IMR-90 (cell line): Measurements from ENCODE around the gene COMMD1. TPM values are rescaled to one million over a fixed set of nuclear protein-coding genes. Genes with fewer than 3 reads are reported as not detected.

Experiments
- ATAC-seq: fragments of 200-7000 bp; cut with Tn5 transposase; 2 replicates; pipeline ENCODE4 v1.9.1; 2020; ENCODE audit warnings: low read depth, mild to moderate bottlenecking, moderate library complexity
- BruUV-seq: library from RNA; stranded (reverse); fragments of 400-500 nt; replicated peaks from 2 replicates; lab custom pipeline; 2021; lab: Mats Ljungman, UMichigan
- CTCF ChIA-PET: fragments of 300-600 bp; formaldehyde crosslinking; extraction: SDS; loops from one replicate; lab custom pipeline; 2021; ENCODE audit warnings: antibody characterized with exemption; lab: Yijun Ruan, JAX
- POLR2A ChIA-PET: fragments of 300-600 bp; sonication (Branson Sonifier 250); formaldehyde crosslinking; loops from one replicate; lab custom pipeline; 2022; ENCODE audit warnings: antibody characterized with exemption; ENCODE audit not compliant: unreplicated experiment; lab: Charles Lee
- DNase-seq: peaks from one replicate; pipeline ENCODE4 v3.0.0; 2013
- H2AFZ ChIP-seq: replicated peaks from 2 replicates; pipeline ENCODE3; 2013; ENCODE audit warnings: low read length, mild to moderate bottlenecking; ENCODE audit not compliant: poor library complexity
- H2AK5ac ChIP-seq: 2 replicates; pipeline ENCODE4 v1.6.1; 2013; ENCODE audit warnings: low read depth, low read length, inconsistent platforms
- H2AK9ac ChIP-seq: replicated peaks from 2 replicates; pipeline ENCODE3; 2013; ENCODE audit warnings: mild to moderate bottlenecking, low read depth, low read length, moderate library complexity; ENCODE audit not compliant: poor library complexity
- H2BK120ac ChIP-seq: 2 replicates; pipeline ENCODE4 v1.6.1; 2013; ENCODE audit warnings: low read depth, low read length, inconsistent platforms
- H2BK15ac ChIP-seq: 3 replicates; pipeline ENCODE4 v1.6.1; 2013; ENCODE audit warnings: low read depth, low read length, inconsistent platforms
- H2BK20ac ChIP-seq: 2 replicates; pipeline ENCODE4 v1.6.1; 2013; ENCODE audit warnings: low read depth, mild to moderate bottlenecking, inconsistent platforms, low read length, moderate library complexity
- H2BK5ac ChIP-seq: 2 replicates; pipeline ENCODE4 v1.6.1; 2013; ENCODE audit warnings: mild to moderate bottlenecking, low read depth, low read length, inconsistent platforms; ENCODE audit not compliant: poor library complexity, severe bottlenecking
- H3K14ac ChIP-seq: replicated peaks from 2 replicates; pipeline ENCODE4 v1.6.1; 2013; ENCODE audit warnings: low read depth, low read length, inconsistent platforms
- H3K18ac ChIP-seq: 2 replicates; pipeline ENCODE4 v1.6.1; 2013; ENCODE audit warnings: low read depth, low read length, control low read depth
- H3K23ac ChIP-seq: 2 replicates; pipeline ENCODE4 v1.6.1; 2013; ENCODE audit warnings: low read depth, low read length, inconsistent platforms
- H3K27ac ChIP-seq: 2 replicates; pipeline ENCODE4 v1.5.1; 2013; ENCODE audit warnings: mild to moderate bottlenecking, control low read depth, low read length; ENCODE audit not compliant: insufficient read depth
- H3K27me3 ChIP-seq: 2 replicates; pipeline ENCODE4 v1.6.1; 2013; ENCODE audit warnings: low read length; ENCODE audit not compliant: control insufficient read depth, insufficient read depth
- H3K36me3 ChIP-seq: 2 replicates; pipeline ENCODE4 v1.6.1; 2013; ENCODE audit warnings: low read length, mixed read lengths; ENCODE audit not compliant: control insufficient read depth, insufficient read depth
- H3K4ac ChIP-seq: 2 replicates; pipeline ENCODE4 v1.6.1; 2013; ENCODE audit warnings: low read depth, low read length, inconsistent platforms
- H3K4me1 ChIP-seq: 2 replicates; pipeline ENCODE4 v1.6.1; 2013; ENCODE audit warnings: low read length, mixed read lengths; ENCODE audit not compliant: control insufficient read depth, insufficient read depth
- H3K4me2 ChIP-seq: 2 replicates; pipeline ENCODE4 v1.6.1; 2013; ENCODE audit warnings: low read depth, mild to moderate bottlenecking, control low read depth, low read length, moderate library complexity
- H3K4me3 ChIP-seq: 2 replicates; pipeline ENCODE4 v1.5.1; 2013; ENCODE audit warnings: low read depth, mild to moderate bottlenecking, control low read depth, low read length, moderate library complexity; ENCODE audit not compliant: insufficient read depth
- H3K56ac ChIP-seq: 2 replicates; pipeline ENCODE4 v1.6.1; 2013; ENCODE audit warnings: low read length, inconsistent platforms; ENCODE audit not compliant: insufficient read depth; ENCODE audit errors: extremely low read depth
- H3K79me1 ChIP-seq, 2 experiments: 2 replicates each; pipeline ENCODE4 v1.6.1; 2013; ENCODE audit warnings: low read length in 2 of 2, inconsistent platforms in 1 of 2, low read depth in 1 of 2
- H3K9ac ChIP-seq: 2 replicates; pipeline ENCODE4 v1.6.1; 2013; ENCODE audit warnings: low read depth, low read length, control low read depth
- H3K9me1 ChIP-seq: 2 replicates; pipeline ENCODE4 v1.6.1; 2013; ENCODE audit warnings: low read length, inconsistent platforms; ENCODE audit not compliant: insufficient read depth
- H3K9me3 ChIP-seq: 2 replicates; pipeline ENCODE4 v1.6.1; 2013; ENCODE audit warnings: low read length; ENCODE audit not compliant: control insufficient read depth, insufficient read depth
- H4K20me1 ChIP-seq: 2 replicates; pipeline ENCODE4 v1.6.1; 2013; ENCODE audit warnings: low read length, inconsistent platforms; ENCODE audit not compliant: insufficient read depth
- H4K5ac ChIP-seq: 2 replicates; pipeline ENCODE4 v1.6.1; 2013; ENCODE audit warnings: mild to moderate bottlenecking, low read depth, low read length, control low read depth
- H4K8ac ChIP-seq, 2 experiments: 2 replicates each; pipeline ENCODE4 v1.6.1; 2013; ENCODE audit warnings: low read depth in 2 of 2, low read length in 2 of 2, control low read depth in 1 of 2, inconsistent platforms in 1 of 2
- H4K91ac ChIP-seq: 2 replicates; pipeline ENCODE4 v1.6.1; 2013; ENCODE audit warnings: low read depth, low read length, inconsistent platforms; ENCODE audit not compliant: insufficient read depth
- BHLHE40 ChIP-seq: fragments of 150-350 bp; IDR thresholded peaks from 2 replicates; pipeline ENCODE4 v1.6.1; 2016; ENCODE audit warnings: mild to moderate bottlenecking, low read depth, low read length
- CEBPB ChIP-seq: IDR thresholded peaks from 2 replicates; pipeline ENCODE4 v1.6.1; 2012; ENCODE audit warnings: low read depth, low read length, improper control_type of control experiment
- CHD1 ChIP-seq: IDR thresholded peaks from 2 replicates; pipeline ENCODE4 v1.6.1; 2012; ENCODE audit warnings: low read depth, low read length, improper control_type of control experiment
- CTCF ChIP-seq: conservative IDR thresholded peaks from 2 replicates; pipeline ENCODE4 v1.5.1; 2012; ENCODE audit warnings: mild to moderate bottlenecking, low read depth, low read length, improper control_type of control experiment
- ELK1 ChIP-seq: fragments of 150-350 bp; IDR thresholded peaks from 2 replicates; pipeline ENCODE4 v1.6.1; 2016; ENCODE audit warnings: low read depth, mild to moderate bottlenecking, low read length, moderate library complexity, borderline replicate concordance
- FOS ChIP-seq: fragments of 150-350 bp; IDR thresholded peaks from 2 replicates; pipeline ENCODE4 v1.6.1; 2016; ENCODE audit warnings: low read depth, low read length
- MAFK ChIP-seq: IDR thresholded peaks from 2 replicates; pipeline ENCODE4 v1.6.1; 2012; ENCODE audit warnings: low read depth, low read length, improper control_type of control experiment
- MAZ ChIP-seq: IDR thresholded peaks from 2 replicates; pipeline ENCODE4 v1.6.1; 2012; ENCODE audit warnings: low read depth, mild to moderate bottlenecking, low read length, improper control_type of control experiment, moderate library complexity, borderline replicate concordance
- MXI1 ChIP-seq: IDR thresholded peaks from 2 replicates; pipeline ENCODE4 v1.6.1; 2012; ENCODE audit warnings: low read depth, mild to moderate bottlenecking, low read length, moderate library complexity, borderline replicate concordance
- NFE2L2 ChIP-seq: fragments of 150-350 bp; IDR thresholded peaks from 2 replicates; pipeline ENCODE4 v1.6.1; 2016; ENCODE audit warnings: low read depth, mild to moderate bottlenecking, low read length
- POLR2A ChIP-seq: IDR thresholded peaks from 2 replicates; pipeline ENCODE4 v1.6.1; 2012; ENCODE audit warnings: mild to moderate bottlenecking, low read depth, low read length
- RAD21 ChIP-seq: IDR thresholded peaks from 2 replicates; pipeline ENCODE4 v1.6.1; 2012; ENCODE audit warnings: low read length, improper control_type of control experiment
- RCOR1 ChIP-seq: IDR thresholded peaks from 2 replicates; pipeline ENCODE4 v1.6.1; 2012; ENCODE audit warnings: mild to moderate bottlenecking, low read length, improper control_type of control experiment; ENCODE audit not compliant: insufficient replicate concordance
- RFX5 ChIP-seq: IDR thresholded peaks from 2 replicates; pipeline ENCODE4 v1.8.0; 2012; ENCODE audit warnings: low read depth, mild to moderate bottlenecking, low read length, moderate library complexity
- SMC3 ChIP-seq: fragments of 150-350 bp; IDR thresholded peaks from 2 replicates; pipeline ENCODE4 v1.6.1; 2016; ENCODE audit warnings: low read depth, mild to moderate bottlenecking, antibody characterized with exemption, low read length, moderate library complexity
- USF2 ChIP-seq: fragments of 150-350 bp; IDR thresholded peaks from 2 replicates; pipeline ENCODE4 v1.6.1; 2017; ENCODE audit warnings: mild to moderate bottlenecking, antibody characterized with exemption, low read length, low read depth
- WGBS, 2 experiments: methylation state at CpG; one replicate each; pipeline versions ENCODE4 v1.1.5 to v1.1.7; 2013; ENCODE audit warnings: missing lambda C conversion rate in 2 of 2; ENCODE audit not compliant: insufficient read length in 1 of 2; ENCODE audit errors: extremely low coverage in 2 of 2; 5-methylcytosine and 5-hydroxymethylcytosine counted together
- dilution Hi-C: fragments of 300-500 bp; cut with HindIII; formaldehyde crosslinking; loops from one replicate; pipeline ENCODE4 v1.14.3; 2018; ENCODE audit warnings: low sequenced_read_pairs; ENCODE audit not compliant: unreplicated experiment
- in situ Hi-C: fragments of 300-500 bp; cut with MboI; formaldehyde crosslinking; loops from 3 replicates; pipeline ENCODE4 v1.14.3; 2019; ENCODE audit warnings: low sequenced_read_pairs, inconsistent platforms, mixed read lengths
- intact Hi-C: fragments of 100-400 bp; cut with micrococcal nuclease; formaldehyde crosslinking; loops from 2 replicates; pipeline ENCODE4 v1.10.0; 2022
- polyA plus RNA-seq, 3 experiments: library from polyadenylated mRNA; depleted of rRNA; stranded (reverse); fragments of >200 nt; gene quantifications; 2 replicates each; pipeline ENCODE4 v1.2.3, GENCODE V29; 2012; ENCODE audit warnings: low replicate concordance in 1 of 3
- total RNA-seq: library from RNA; depleted of rRNA; stranded (reverse); fragments of >200 nt; gene quantifications from 2 replicates; pipeline ENCODE4 v1.2.3, GENCODE V29; 2012

The COMMD1 gene
- total and polyA plus RNA-seq, 2 of the 4 experiments (the other 2 are of a cell fraction): 42.8 to 60.4 TPM

- Histone ChIP-seq H3K56ac (no peak overlapping the region), H3K18ac (no peak overlapping the region), H2AK5ac (no peak overlapping the region), H3K27ac (no peak overlapping the region), H3K9me3 (peaks cover 2% of the 10 kb centered on the region; the same call in 1 of the 2 replicates), H4K8ac (no peak overlapping the region), H3K27me3 (no peaks in the 10 kb centered on the region), H3K9me1 (no peaks in the 10 kb centered on the region), H3K9ac (no peak overlapping the region), H4K20me1 (no peaks in the 10 kb centered on the region), H2AK9ac (no peak overlapping the region), H2BK120ac (no peak overlapping the region), H2BK5ac (no peak overlapping the region), H3K14ac (no peak overlapping the region), H2BK20ac (no peak overlapping the region), H3K4me3 (no peak overlapping the region), H2BK15ac (no peak overlapping the region), H3K4me1 (no peaks in the 10 kb centered on the region), H3K36me3 (no peaks in the 10 kb centered on the region), H4K91ac (no peak overlapping the region), H3K79me1 (no peaks in the 10 kb centered on the region; a peak in 1 of 4 replicates), H4K5ac (no peak overlapping the region), H2AFZ (no peak overlapping the region), H3K23ac (no peak overlapping the region), H3K4me2 (no peak overlapping the region), H3K4ac (no peak overlapping the region)
- dilution Hi-C loops (no loop called here), intact Hi-C loops (no loop called here), in situ Hi-C loops (no loop called here)
- POLR2A ChIA-PET: no interaction called here
- DNase-seq: no peak
- no CpG with 5 or more reads among the region's 6 CpGs for WGBS, 2 experiments
- ATAC-seq: no peak
- BruUV-seq: no TSS peak
- CTCF ChIA-PET: no interaction called here
- no peak for TF ChIP-seq BHLHE40
- no peak for TF ChIP-seq MAZ
- TF ChIP-seq RCOR1: no peak
- no peak for TF ChIP-seq RFX5
- TF ChIP-seq MXI1: no peak
- no peak for TF ChIP-seq NFE2L2
- TF ChIP-seq POLR2A: no peak
- TF ChIP-seq CEBPB: no peak
- no peak for TF ChIP-seq SMC3
- TF ChIP-seq ELK1: no peak
- no peak for TF ChIP-seq RAD21
- TF ChIP-seq FOS: no peak
- TF ChIP-seq USF2: no peak
- TF ChIP-seq CTCF: no peak
- no peak for TF ChIP-seq MAFK
- no peak for TF ChIP-seq CHD1
Observed at GRCh38 chr2:62076980-62077638, 171.6 kb downstream of the COMMD1 start.
